Body of pancreas (tissue), 4 donors: ENCODE measurements around the gene TMPRSS9. TPM values are rescaled to one million over a fixed set of nuclear protein-coding genes. Genes with fewer than 3 reads are reported as not detected.
A peak's percentile ranks its signal among the peaks of the same experiment; 100 is the strongest.

ENCODE experiments used
- ATAC-seq: fragments of 150-250 bp; one replicate; pipeline ENCODE4 v1.9.1; 2016
- DNase-seq, 4 donors: peaks; one replicate each; pipeline ENCODE4 v3.0.0-alpha.2; 2019
- H3K27ac ChIP-seq, 4 donors: fragments of 200-600 bp; sonication (generic); 1 replicate in 3 of 4; 2 replicates in 1 of 4; pipeline versions ENCODE4 v1.5.1 to v1.6.1; 2016 to 2019; ENCODE audit warnings: mild to moderate bottlenecking in 1 of 4, mixed read lengths in 1 of 4, moderate library complexity in 1 of 4
- H3K27me3 ChIP-seq, 2 donors: fragments of 200-600 bp; sonication (generic); one replicate each; pipeline ENCODE4 v1.6.0; 2016; ENCODE audit warnings: mild to moderate bottlenecking in 1 of 2
- H3K36me3 ChIP-seq, 2 donors: fragments of 200-600 bp; sonication (generic); replicated peaks in 1 of 2; 2 replicates each; pipeline ENCODE4 v1.5.1; 2016; ENCODE audit warnings: low read depth in 2 of 2; ENCODE audit not compliant: insufficient read depth in 1 of 2
- H3K4me1 ChIP-seq: fragments of 200-600 bp; sonication (generic); one replicate; pipeline ENCODE4 v1.6.0; 2016
- H3K4me3 ChIP-seq, 2 donors: fragments of 200-600 bp; sonication (generic); 1 replicate in 1 of 2; 2 replicates in 1 of 2; pipeline ENCODE4 v1.5.1; 2016 to 2019
- H3K9me3 ChIP-seq, 3 donors: fragments of 200-600 bp; sonication (generic); 1 replicate in 2 of 3; 2 replicates in 1 of 3; pipeline ENCODE4 v1.5.1; 2016
- CTCF ChIP-seq, 7 experiments: fragments of 450-650 bp in 4 of 7; fragments of 200-600 bp in 3 of 7; sonication (generic) in 3 of 7; IDR thresholded peaks; one replicate each; pipeline ENCODE4 v1.5.1; 2016 to 2019; ENCODE audit warnings: antibody characterized with exemption in 7 of 7
- POLR2A ChIP-seq, 3 donors: fragments of 450-650 bp; IDR thresholded peaks; one replicate each; pipeline ENCODE4 v1.6.1; 2016; ENCODE audit warnings: antibody characterized with exemption in 3 of 3, mild to moderate bottlenecking in 2 of 3
- WGBS, 2 donors: methylation state at CpG; one replicate each; pipeline ENCODE4 v1.1.5; 2017; 5-methylcytosine and 5-hydroxymethylcytosine counted together
- intact Hi-C: fragments of 100-400 bp; cut with DNase I; formaldehyde crosslinking; loops from one replicate; pipeline ENCODE4 v1.15.1; 2023
- total RNA-seq, 2 donors: library from RNA; depleted of rRNA; stranded (reverse); fragments of >200 nt; gene quantifications; one replicate each; pipeline ENCODE4 v1.1.0, GENCODE V29; 2016

TMPRSS9 gene
- total RNA-seq, 2 donors from 2014 or later: not detected

DNA sequence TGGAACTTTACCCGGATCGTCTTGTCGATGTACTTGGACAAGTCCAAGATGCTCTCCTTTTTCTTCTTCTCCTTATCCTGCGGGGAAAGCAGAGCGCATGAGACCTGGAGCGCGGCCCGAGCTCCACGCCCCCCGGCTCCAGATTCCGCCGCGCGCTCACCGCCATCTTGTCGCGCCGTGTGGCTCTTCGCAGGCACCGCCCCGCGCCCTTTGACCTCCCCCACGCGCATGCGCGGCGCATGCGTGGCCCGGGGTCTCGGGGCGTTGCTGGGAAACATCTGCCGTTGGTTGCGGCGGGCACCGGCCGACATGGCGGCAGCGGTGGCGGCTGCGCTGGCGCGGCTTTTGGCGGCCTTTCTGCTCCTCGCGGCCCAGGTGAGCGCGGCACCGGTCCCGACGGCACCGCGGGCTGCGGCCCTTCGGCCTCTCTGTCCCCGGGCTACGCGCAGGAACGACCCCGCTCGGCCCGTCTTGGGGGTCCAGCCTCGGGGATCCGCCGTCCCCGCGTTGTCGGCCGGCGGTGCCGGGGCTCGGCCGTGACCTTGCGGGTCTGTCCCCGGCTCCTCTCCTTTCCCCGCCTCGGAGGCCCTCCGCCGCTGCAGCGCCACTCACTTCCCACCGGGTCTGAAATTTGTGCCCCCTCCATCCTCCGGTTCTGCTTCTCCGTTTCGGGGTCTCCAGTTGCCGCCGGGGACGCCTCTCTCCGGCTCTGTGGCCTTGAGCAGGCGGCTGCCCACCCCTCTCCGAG lies 31.5 kb upstream of the TMPRSS9 start, which contains the start of the genes LSM7 and SPPL2B:
LSM7 (minus strand) TSS at position 186 of the 748 bp plus-strand sequence; CDS start at position 166, 20 bp downstream.
SPPL2B (plus strand) TSS at position 284 of the 748 bp plus-strand sequence; CDS start at position 310, 26 bp downstream.
- Histone ChIP-seq H3K9me3 (no peaks in the 10 kb centered on the region), H3K27ac (peak within 1 kb of the TSS in 3 of 4 donors; percentile 75 to 80 (median 79)), H3K4me1 (peaks cover 61% of the 10 kb centered on the region), H3K4me3 (peak within 1 kb of the TSS; percentile 86 to 98), H3K27me3 (no peaks in the 10 kb centered on the region), H3K36me3 (no peaks in the 10 kb centered on the region)
- ATAC-seq: peak; percentile 87
- peak; percentile 41 to 66 (median 60) for TF ChIP-seq POLR2A (IDR thresholded peaks at IDR 0.05)
- TF ChIP-seq CTCF (IDR thresholded peaks at IDR 0.05): peak in 1 of 7 experiments; percentile 23
- 0 to 1% methylated on average over 21 to 82 of the region's 89 CpGs for WGBS, 2 donors
- intact Hi-C loops: no loop called here
- peak; percentile 91 to 92 (median 92) for DNase-seq

GRCh38 chr19:2329149-2329478 lies 31.0 kb upstream of the TMPRSS9 start:
- Histone ChIP-seq H3K36me3 (no peaks in the 10 kb centered on the region), H3K27me3 (no peaks in the 10 kb centered on the region), H3K4me3 (peak overlapping the region; percentile 86 to 98), H3K9me3 (no peaks in the 10 kb centered on the region), H3K27ac (peak overlapping the region in 3 of 4 donors; percentile 75 to 80 (median 79)), H3K4me1 (peaks cover 67% of the 10 kb centered on the region)
- WGBS, 2 donors: 0 to 1% methylated on average over 4 to 16 of the region's 16 CpGs
- intact Hi-C loops: no loop called here
- DNase-seq: no peak
- no peak for TF ChIP-seq POLR2A (IDR thresholded peaks at IDR 0.05)
- TF ChIP-seq CTCF (IDR thresholded peaks at IDR 0.05): no peak
- no peak for ATAC-seq

GRCh38 chr19:2329501-2329916 lies 30.6 kb upstream of the TMPRSS9 start:
- no peaks in the 10 kb centered on the region for H3K9me3 ChIP-seq
- H3K27me3 ChIP-seq: no peaks in the 10 kb centered on the region
- H3K36me3 ChIP-seq: no peaks in the 10 kb centered on the region
- DNase-seq (no peak), ATAC-seq (no peak)
- peaks cover 67% of the 10 kb centered on the region for H3K4me1 ChIP-seq
- H3K27ac ChIP-seq: peak overlapping the region in 3 of 4 donors; percentile 70 to 80 (median 75)
- H3K4me3 ChIP-seq: no peak overlapping the region
- intact Hi-C loops: no loop called here
- 54 to 66% methylated on average over 13 of the region's 13 CpGs for WGBS, 2 donors
- no peak for TF ChIP-seq POLR2A (IDR thresholded peaks at IDR 0.05)
- no peak for TF ChIP-seq CTCF (IDR thresholded peaks at IDR 0.05)

DNA sequence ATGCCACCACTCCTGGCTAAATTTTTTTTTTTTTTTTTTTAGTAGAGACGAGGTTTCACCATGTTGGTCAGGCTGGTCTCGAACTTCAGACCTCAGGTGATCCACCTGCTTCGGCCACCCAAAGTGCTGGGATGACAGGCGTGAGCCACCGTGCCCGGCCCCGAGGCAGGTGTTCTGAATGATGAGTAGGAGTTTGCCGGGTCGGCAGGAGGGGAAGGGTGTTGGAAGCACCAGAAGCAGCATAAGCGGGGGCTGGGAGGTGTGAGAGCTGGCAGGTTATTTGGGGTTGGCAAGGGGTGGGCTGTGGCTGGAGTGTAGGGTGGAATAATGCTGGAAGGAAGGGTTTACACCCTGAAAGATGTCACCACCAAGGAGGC lies 29.8 kb upstream of the TMPRSS9 start:
- WGBS, 2 donors: 37 to 60% methylated on average over 8 to 10 of the region's 10 CpGs
- Histone ChIP-seq H3K9me3 (no peaks in the 10 kb centered on the region), H3K27me3 (no peaks in the 10 kb centered on the region), H3K36me3 (no peaks in the 10 kb centered on the region), H3K4me3 (no peak overlapping the region), H3K4me1 (peaks cover 67% of the 10 kb centered on the region), H3K27ac (peak overlapping the region; percentile 58 to 80 (median 68))
- intact Hi-C loops: no loop called here
- ATAC-seq: no peak
- no peak for DNase-seq
- TF ChIP-seq POLR2A (IDR thresholded peaks at IDR 0.05): no peak
- no peak for TF ChIP-seq CTCF (IDR thresholded peaks at IDR 0.05)
